HG02981 (cell line): ENCODE data around the gene EPC2.
"Not testable (repeated sequence)": the region's sequence is repeated elsewhere in the genome, so short reads cannot be mapped to it uniquely, and the experiment has no call there.

Experiments
- ATAC-seq: cut with Tn5 transposase; IDR thresholded peaks from one replicate; pipeline ENCODE4 v1.9.1; 2021; ENCODE audit warnings: mild to moderate bottlenecking, moderate library complexity; ENCODE audit not compliant: unreplicated experiment

EPC2 gene

DNA sequence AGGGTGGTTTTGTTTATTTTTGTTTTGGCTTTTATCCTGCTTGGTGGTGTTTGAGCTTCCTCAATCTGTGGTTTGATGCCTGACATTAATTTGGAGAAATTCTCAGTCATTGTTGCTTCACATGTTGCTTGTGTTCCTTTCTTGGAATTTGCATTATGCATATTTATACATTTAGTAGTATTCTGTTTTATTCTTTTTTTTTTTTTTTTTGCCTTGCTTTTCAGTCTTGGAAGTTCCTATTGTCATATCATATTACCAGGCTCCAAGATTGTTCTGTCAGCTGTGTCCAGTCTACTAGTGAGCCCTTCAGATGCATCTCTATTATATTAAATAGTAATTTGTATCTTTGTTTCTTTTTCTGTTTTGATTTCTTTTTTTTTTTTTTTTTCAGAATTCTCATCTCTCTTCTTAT lies 77.0 kb downstream of the EPC2 start:
- no peak for ATAC-seq

DNA sequence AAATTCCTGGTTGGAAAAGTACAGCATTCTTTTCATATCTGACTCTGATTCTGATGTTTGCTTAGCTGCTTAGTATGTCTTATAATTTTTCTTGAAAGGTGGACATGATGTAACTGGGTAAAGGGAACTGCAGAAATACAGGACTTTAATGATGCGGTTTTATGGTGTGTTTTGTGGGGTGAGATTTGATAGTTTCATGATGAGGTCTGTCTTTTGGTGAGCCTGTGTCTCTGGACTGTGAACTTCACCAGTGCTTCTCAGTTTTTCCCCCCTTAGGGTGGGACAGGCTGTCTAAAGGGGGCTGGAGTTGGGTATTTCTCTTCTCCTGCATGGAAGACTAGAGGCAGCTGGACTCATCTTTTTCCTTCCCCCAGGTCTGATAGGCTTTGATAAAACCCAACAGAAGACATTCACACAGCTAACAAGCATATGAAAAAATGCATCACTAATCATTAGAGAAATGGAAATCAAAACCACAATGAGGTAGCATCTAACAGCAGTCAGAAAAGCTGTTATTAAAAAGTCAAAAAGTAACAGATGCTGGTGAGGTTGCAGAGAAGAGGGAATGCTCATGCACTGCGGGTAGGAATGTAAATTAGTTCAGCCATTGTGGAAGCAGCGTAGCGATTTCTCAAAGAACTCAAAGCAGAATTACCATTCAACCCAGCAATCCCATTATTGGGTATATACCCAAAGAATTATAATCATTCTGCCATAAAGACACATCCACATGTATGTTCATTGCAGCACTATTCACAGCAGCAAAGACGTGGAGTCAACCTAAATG lies 77.6 kb downstream of the EPC2 start:
- no peak for ATAC-seq

DNA sequence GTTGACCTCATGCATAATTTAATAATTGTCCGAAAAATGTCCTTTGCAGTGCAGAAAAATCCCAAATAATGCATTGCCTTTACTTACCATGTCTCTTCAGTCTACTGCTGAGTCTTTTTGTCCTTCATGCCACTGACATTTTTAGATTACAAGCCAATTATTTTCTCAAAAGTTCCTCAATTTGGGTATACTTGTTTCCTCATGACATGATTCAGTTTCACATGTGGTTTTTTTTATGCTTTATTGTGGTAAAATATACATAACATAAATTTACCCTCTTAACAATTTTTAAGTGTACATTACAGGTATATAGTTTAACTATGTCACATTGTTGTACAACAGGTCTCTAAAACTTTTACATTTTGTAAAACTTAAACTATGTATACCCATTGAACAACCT lies 81.0 kb downstream of the EPC2 start:
- ATAC-seq: peak; percentile 7

- ATAC-seq: peak; percentile 66
Measured at GRCh38 chr2:148726228-148726627, 81.7 kb downstream of the EPC2 start.

- no peak for ATAC-seq
Measured at GRCh38 chr2:148730085-148730484, 85.5 kb downstream of the EPC2 start.

GRCh38 chr2:148737742-148738141 lies 93.2 kb downstream of the EPC2 start:
- ATAC-seq: no peak

- no peak for ATAC-seq
Measured at GRCh38 chr2:148739454-148740105, 95.0 kb downstream of the EPC2 start.

GRCh38 chr2:148742373-148742772 lies 97.8 kb downstream of the EPC2 start:
- no peak for ATAC-seq

GRCh38 chr2:148745151-148745851 lies 100.8 kb downstream of the EPC2 start:
- ATAC-seq: no peak

DNA sequence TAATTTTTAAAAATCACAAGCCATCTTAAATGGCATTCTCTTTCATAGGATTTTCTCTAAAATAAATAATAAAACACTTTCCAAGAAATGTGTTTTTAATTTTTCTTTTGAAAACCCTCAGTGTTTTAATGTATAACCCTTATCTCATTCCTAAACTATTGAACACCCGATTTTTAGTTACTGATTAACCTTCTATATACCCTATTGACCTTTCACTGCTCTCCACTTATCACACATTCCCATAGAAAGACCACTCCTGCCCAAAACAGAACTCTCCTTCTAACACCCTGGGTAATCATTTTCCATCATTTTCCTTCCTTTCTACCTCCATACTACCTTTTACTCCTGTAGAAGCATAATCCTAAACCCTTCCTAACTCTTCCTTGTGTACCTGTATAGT lies 102.4 kb downstream of the EPC2 start:
- no peak for ATAC-seq

GRCh38 chr2:148751907-148752306 lies 107.4 kb downstream of the EPC2 start:
- no peak for ATAC-seq

DNA sequence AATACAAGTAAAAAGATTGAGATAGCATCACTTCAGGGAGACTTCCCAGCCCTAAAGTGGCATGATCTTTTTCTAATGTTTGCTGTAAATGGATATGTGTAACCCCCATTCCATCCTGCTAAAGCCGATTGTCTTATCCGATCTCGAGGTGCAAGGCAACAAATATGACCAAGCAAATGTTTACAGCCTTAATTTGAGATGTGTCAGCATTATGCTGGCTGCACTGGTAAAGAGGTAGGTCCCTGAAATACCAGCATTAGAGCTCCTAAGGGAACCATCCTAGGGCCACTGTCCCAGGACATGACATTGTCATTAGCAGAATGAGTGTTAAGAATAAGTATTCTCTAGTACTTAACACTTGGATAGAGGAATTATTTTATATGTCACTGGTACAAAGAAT lies 108.4 kb downstream of the EPC2 start:
- no peak for ATAC-seq

GRCh38 chr2:148754864-148755263 lies 110.3 kb downstream of the EPC2 start:
- no peak for ATAC-seq

DNA sequence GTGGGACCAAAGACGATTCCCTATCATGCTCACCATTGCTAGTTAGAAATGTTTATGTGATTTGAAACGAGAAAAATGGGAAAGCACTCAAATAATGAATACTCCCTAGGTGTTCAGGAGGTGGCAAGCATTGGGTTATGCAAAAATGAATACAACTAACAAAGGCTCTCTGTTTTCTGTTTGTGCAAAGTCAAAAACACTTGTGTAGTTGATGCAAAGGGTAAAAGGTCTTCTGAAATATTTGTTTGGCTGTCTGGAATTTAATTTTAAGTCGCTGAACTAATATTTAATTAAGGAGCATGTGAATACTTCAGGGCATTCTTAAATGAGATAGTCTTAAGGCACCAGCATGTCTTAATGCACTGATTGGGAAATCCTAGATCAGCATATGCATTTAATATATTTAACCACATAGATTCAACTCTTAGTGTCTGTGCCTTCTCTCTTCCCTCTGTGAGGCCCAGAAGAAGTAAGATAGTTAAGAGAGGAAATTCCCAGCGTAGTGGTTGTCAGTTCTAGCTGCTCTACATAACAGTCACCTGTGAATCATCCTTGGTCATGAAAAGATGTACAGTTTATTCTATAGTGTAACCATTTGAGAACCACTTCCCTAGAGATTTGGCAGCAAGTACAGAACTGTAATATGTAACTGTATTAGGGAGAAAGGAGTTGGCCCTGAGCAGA lies 111.9 kb downstream of the EPC2 start:
- ATAC-seq: no peak

GRCh38 chr2:148764815-148765214 lies 120.3 kb downstream of the EPC2 start:
- no peak for ATAC-seq

DNA sequence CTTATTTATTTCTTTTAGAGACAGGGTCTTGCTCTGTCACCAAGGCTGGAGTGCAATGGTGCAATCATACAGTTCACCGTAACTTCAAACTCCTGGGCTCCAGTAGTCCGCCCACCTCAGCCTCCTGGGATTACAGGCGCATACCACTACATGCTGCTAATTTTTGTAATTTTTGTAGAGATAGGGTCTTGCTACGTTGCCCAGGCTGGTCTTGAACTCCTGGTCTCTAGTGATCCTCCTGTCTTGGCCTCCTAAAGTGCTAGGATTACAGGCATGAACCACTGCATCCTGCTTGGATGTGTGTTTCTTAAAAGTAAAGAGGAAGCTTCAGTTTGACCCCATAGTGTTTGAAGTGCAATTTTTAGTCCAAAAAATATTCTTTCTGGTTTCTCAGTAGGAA lies 125.5 kb downstream of the EPC2 start:
- ATAC-seq: no peak

GRCh38 chr2:148781544-148781943 lies 137.0 kb downstream of the EPC2 start:
- ATAC-seq: no peak

- no peak for ATAC-seq
Measured at GRCh38 chr2:148789059-148789458, 144.5 kb downstream of the EPC2 start.

GRCh38 chr2:148790172-148790571 lies 145.6 kb downstream of the EPC2 start:
- ATAC-seq: not testable (repeated sequence)

DNA sequence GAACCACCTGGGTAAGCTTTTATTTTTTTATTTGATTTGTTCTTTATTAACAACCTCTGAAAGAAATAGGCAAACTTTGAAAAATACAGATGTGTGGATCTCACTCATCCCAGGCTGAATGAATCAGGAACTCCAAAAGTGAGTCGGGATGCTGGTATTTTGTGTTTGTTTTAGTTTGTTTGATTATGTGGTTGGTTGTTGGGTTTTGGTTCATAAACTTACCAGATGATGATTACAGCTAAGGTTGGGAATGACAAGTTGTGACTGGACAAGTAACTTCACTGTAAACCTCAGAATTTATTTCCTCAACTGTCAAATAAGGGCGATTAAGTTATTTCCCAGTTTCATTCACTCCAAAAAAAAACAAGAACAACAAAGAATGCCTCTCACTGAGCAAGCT lies 150.0 kb downstream of the EPC2 start:
- ATAC-seq: no peak

- no peak for ATAC-seq
Measured at GRCh38 chr2:148796735-148797512, 152.4 kb downstream of the EPC2 start.
